H9 (cell line): ENCODE data around the gene SLC27A6. TPM values are rescaled to one million over a fixed set of nuclear protein-coding genes. Genes with fewer than 3 reads are reported as not detected.
A peak's percentile ranks its signal among the peaks of the same experiment; 100 is the strongest.

Source experiments
- DNase-seq: peaks from one replicate; pipeline ENCODE4 v3.0.0-alpha.2; 2017
- H2AFZ ChIP-seq: one replicate; pipeline ENCODE4 v1.6.1; 2013; ENCODE audit warnings: mild to moderate bottlenecking, low read length, control low read depth, moderate library complexity
- H2AK5ac ChIP-seq: 2 replicates; pipeline ENCODE4 v1.6.1; 2013; ENCODE audit warnings: low read length, control low read depth, mixed read lengths; ENCODE audit not compliant: insufficient read length
- H2BK120ac ChIP-seq: one replicate; pipeline ENCODE4 v1.6.1; 2013; ENCODE audit warnings: low read depth, mild to moderate bottlenecking, low read length, control low read depth, inconsistent platforms; ENCODE audit not compliant: poor library complexity, severe bottlenecking
- H2BK12ac ChIP-seq: 2 replicates; pipeline ENCODE4 v1.6.1; 2013; ENCODE audit warnings: low read length, control low read depth, mixed read lengths, low read depth; ENCODE audit not compliant: insufficient read length
- H2BK15ac ChIP-seq: 2 replicates; pipeline ENCODE4 v1.6.1; 2013; ENCODE audit warnings: low read depth, low read length, control low read depth
- H2BK20ac ChIP-seq: one replicate; pipeline ENCODE4 v1.6.1; 2013; ENCODE audit warnings: low read depth, mild to moderate bottlenecking, low read length, control low read depth, inconsistent platforms; ENCODE audit not compliant: poor library complexity, severe bottlenecking
- H2BK5ac ChIP-seq: 2 replicates; pipeline ENCODE4 v1.6.1; 2013; ENCODE audit warnings: low read length, control low read depth, mixed read lengths; ENCODE audit not compliant: insufficient read length
- H3K14ac ChIP-seq: 2 replicates; pipeline ENCODE4 v1.6.1; 2013; ENCODE audit warnings: low read length, control low read depth; ENCODE audit not compliant: insufficient read depth
- H3K18ac ChIP-seq: 2 replicates; pipeline ENCODE4 v1.6.1; 2013; ENCODE audit warnings: low read depth, mild to moderate bottlenecking, mixed read lengths, low read length, control low read depth; ENCODE audit not compliant: insufficient read length
- H3K23ac ChIP-seq: 2 replicates; pipeline ENCODE4 v1.6.1; 2013; ENCODE audit warnings: low read length, control low read depth, mixed read lengths, low read depth; ENCODE audit not compliant: insufficient read length
- H3K23me2 ChIP-seq: 2 replicates; pipeline ENCODE4 v1.6.1; 2013; ENCODE audit warnings: low read depth, mild to moderate bottlenecking, mixed read lengths, low read length, control low read depth; ENCODE audit not compliant: insufficient read length, poor library complexity, severe bottlenecking
- H3K27ac ChIP-seq: 2 replicates; pipeline ENCODE4 v1.5.1; 2013; ENCODE audit warnings: low read length, control low read depth, mixed read lengths, low read depth; ENCODE audit not compliant: insufficient read length
- H3K27me3 ChIP-seq: 2 replicates; pipeline ENCODE4 v1.6.1; 2013; ENCODE audit warnings: low read length, control low read depth, inconsistent platforms; ENCODE audit not compliant: insufficient read depth
- H3K4ac ChIP-seq: 2 replicates; pipeline ENCODE4 v1.6.1; 2013; ENCODE audit warnings: low read depth, mild to moderate bottlenecking, control low read depth, inconsistent platforms, low read length, moderate library complexity
- H3K4me1 ChIP-seq: 2 replicates; pipeline ENCODE4 v1.6.1; 2013; ENCODE audit warnings: low read length, control low read depth, inconsistent platforms; ENCODE audit not compliant: insufficient read depth
- H3K4me2 ChIP-seq: 2 replicates; pipeline ENCODE4 v1.6.1; 2013; ENCODE audit warnings: low read length, control low read depth, mixed read lengths; ENCODE audit not compliant: insufficient read length, insufficient read depth
- H3K56ac ChIP-seq: 2 replicates; pipeline ENCODE4 v1.6.1; 2013; ENCODE audit warnings: low read depth, mild to moderate bottlenecking, mixed read lengths, low read length, control low read depth; ENCODE audit not compliant: insufficient read length
- H3K79me1 ChIP-seq: 2 replicates; pipeline ENCODE4 v1.6.1; 2013; ENCODE audit warnings: low read depth, mild to moderate bottlenecking, moderate library complexity, low read length, control low read depth, inconsistent platforms; ENCODE audit not compliant: insufficient read depth, poor library complexity, severe bottlenecking
- H3K79me2 ChIP-seq: 2 replicates; pipeline ENCODE4 v1.6.1; 2013; ENCODE audit warnings: low read length, control low read depth, inconsistent platforms; ENCODE audit not compliant: insufficient read depth
- H3K9ac ChIP-seq: 2 replicates; pipeline ENCODE4 v1.6.1; 2013; ENCODE audit warnings: low read length, control low read depth, mixed read lengths; ENCODE audit not compliant: insufficient read length; ENCODE audit errors: extremely low read depth
- H3K9me3 ChIP-seq: one replicate; pipeline ENCODE4 v1.6.1; 2013; ENCODE audit warnings: low read depth, low read length, inconsistent platforms; ENCODE audit not compliant: control insufficient read depth
- H3T11ph ChIP-seq: one replicate; pipeline ENCODE4 v1.6.1; 2013; ENCODE audit warnings: mild to moderate bottlenecking, low read length, control low read depth, inconsistent platforms
- H4K20me1 ChIP-seq: one replicate; pipeline ENCODE4 v1.6.1; 2013; ENCODE audit not compliant: control insufficient read depth, insufficient read length, insufficient read depth
- H4K5ac ChIP-seq: 2 replicates; pipeline ENCODE4 v1.6.1; 2013; ENCODE audit warnings: low read depth, mild to moderate bottlenecking, mixed read lengths, low read length, control low read depth; ENCODE audit not compliant: insufficient read length
- H4K8ac ChIP-seq: replicated peaks from 2 replicates; pipeline ENCODE4 v1.6.1; 2013; ENCODE audit warnings: low read length, control low read depth, mixed read lengths, low read depth; ENCODE audit not compliant: insufficient read length
- H4K91ac ChIP-seq: 2 replicates; pipeline ENCODE4 v1.6.1; 2013; ENCODE audit warnings: low read depth, mild to moderate bottlenecking, moderate library complexity, mixed read lengths, low read length, control low read depth; ENCODE audit not compliant: insufficient read length
- H3K27ac Mint-ChIP-seq, 3 experiments: 2 replicates in 2 of 3; 3 replicates in 1 of 3; pipeline ENCODE4 v1.8.0; 2020 to 2021; ENCODE audit warnings: mixed read lengths in 3 of 3, mild to moderate bottlenecking in 1 of 3, moderate library complexity in 1 of 3
- H3K27me3 Mint-ChIP-seq: 2 replicates; pipeline ENCODE4 v1.8.0; 2021; ENCODE audit warnings: low read depth, mild to moderate bottlenecking, moderate library complexity, mixed read lengths
- H3K36me3 Mint-ChIP-seq, 3 experiments: 2 replicates in 2 of 3; 3 replicates in 1 of 3; pipeline ENCODE4 v1.8.0; 2020 to 2021; ENCODE audit warnings: low read depth in 3 of 3, mixed read lengths in 3 of 3; ENCODE audit not compliant: insufficient read depth in 1 of 3
- H3K4me1 Mint-ChIP-seq, 2 experiments: 2 replicates each; pipeline ENCODE4 v1.8.0; 2020; ENCODE audit warnings: mixed read lengths in 2 of 2
- H3K4me3 Mint-ChIP-seq, 2 experiments: 2 replicates in 1 of 2; 3 replicates in 1 of 2; pipeline ENCODE4 v1.8.0; 2020 to 2021; ENCODE audit warnings: mild to moderate bottlenecking in 2 of 2, mixed read lengths in 2 of 2, moderate library complexity in 1 of 2
- H3K9me3 Mint-ChIP-seq, 2 experiments: 2 replicates in 1 of 2; 3 replicates in 1 of 2; pipeline ENCODE4 v1.8.0; 2020; ENCODE audit warnings: mild to moderate bottlenecking in 2 of 2, mixed read lengths in 2 of 2, moderate library complexity in 1 of 2
- WGBS: extraction: QIAGEN DNeasy Blood & Tissue Kit; methylation state at CpG from one replicate; pipeline ENCODE4 v1.1.7; 2013; ENCODE audit warnings: missing lambda C conversion rate, low lambda C conversion rate, mixed read lengths; ENCODE audit not compliant: insufficient read length; ENCODE audit errors: extremely low coverage; 5-methylcytosine and 5-hydroxymethylcytosine counted together
- long read RNA-seq: library from polyadenylated mRNA; unstranded; transcript quantifications from one replicate; pipeline ENCODE4 v2.0.0, GENCODE V29; 2020
- total RNA-seq: library from RNA; stranded (reverse); gene quantifications from 2 replicates; pipeline ENCODE4 v1.2.1, GENCODE V29; 2021
- TF ChIP-seq, protein P1 (sequence below): fragments of 200-600 bp; sonication (generic); conservative IDR thresholded peaks from 3 replicates; pipeline ENCODE4 v1.8.0; 2021; ENCODE audit warnings: antibody characterized with exemption, mild to moderate bottlenecking

Gene SLC27A6, protein sequence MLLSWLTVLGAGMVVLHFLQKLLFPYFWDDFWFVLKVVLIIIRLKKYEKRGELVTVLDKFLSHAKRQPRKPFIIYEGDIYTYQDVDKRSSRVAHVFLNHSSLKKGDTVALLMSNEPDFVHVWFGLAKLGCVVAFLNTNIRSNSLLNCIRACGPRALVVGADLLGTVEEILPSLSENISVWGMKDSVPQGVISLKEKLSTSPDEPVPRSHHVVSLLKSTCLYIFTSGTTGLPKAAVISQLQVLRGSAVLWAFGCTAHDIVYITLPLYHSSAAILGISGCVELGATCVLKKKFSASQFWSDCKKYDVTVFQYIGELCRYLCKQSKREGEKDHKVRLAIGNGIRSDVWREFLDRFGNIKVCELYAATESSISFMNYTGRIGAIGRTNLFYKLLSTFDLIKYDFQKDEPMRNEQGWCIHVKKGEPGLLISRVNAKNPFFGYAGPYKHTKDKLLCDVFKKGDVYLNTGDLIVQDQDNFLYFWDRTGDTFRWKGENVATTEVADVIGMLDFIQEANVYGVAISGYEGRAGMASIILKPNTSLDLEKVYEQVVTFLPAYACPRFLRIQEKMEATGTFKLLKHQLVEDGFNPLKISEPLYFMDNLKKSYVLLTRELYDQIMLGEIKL
- total RNA-seq = 3.0 and 3.3 TPM in 2 replicates
- long read RNA-seq, transcript SLC27A6-201 (10 exons, 3,219 nt) = major isoform, 16 of 28 reads
- long read RNA-seq, partial matches to known transcripts = 2 of 28 reads
- long read RNA-seq, other reads (novel, unspliced or antisense) = 8 of 28 reads

DNA sequence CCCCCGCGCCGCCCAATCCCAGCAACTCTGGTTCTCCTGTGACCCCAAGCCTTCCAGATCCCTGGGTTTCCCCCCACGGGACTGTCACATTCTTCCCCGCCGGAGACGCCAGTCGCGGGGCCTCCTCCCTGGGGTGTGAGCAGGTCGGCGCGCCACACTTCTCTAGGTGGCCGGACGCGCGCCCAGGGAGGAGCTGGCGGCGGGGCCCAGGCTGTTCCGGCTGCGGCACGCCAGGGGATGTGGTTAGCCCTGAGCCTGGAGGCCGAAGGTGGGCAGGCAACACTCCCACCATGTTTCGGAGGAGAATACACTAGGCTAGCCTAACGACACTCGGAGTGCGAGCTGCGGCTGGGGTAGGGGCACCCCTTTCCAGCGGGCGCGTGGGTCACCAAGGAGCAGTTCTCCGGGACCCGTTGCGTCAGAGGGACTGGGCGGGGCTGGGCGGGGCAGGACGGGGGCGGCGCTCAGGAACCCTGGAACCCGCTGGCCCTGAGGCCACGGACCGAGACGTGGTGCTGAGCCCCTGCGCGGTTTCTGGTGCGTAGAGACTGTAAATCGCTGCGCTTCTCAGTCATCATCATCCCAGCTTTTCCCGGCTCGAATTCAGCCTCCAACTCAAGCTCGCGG is at the start of gene SLC27A6:
Gene SLC27A6, plus strand, starts transcription at position 478 of the 627 bp plus-strand sequence. CDS start 650 bp downstream, outside the sequence.
- H2AFZ ChIP-seq = peak within 1 kb of the TSS; percentile 35
- no CpG with 5 or more reads among the region's 51 CpGs for WGBS

More for the DNA sequence above, at the start of gene SLC27A6:
- Mint-ChIP-seq H3K4me1 (peaks cover 12 to 18% of the 10 kb centered on the region in 2 experiments), H3K9me3 (peaks cover 11 to 12% of the 10 kb centered on the region in 2 experiments; a peak in 3 of 5 replicates), H3K27me3 (peaks cover 41% of the 10 kb centered on the region), H3K27ac (no peak within 1 kb of the TSS), H3K4me3 (peak within 1 kb of the TSS; percentile 74 to 83), H3K36me3 (no peaks in the 10 kb centered on the region; a peak in 1 of 7 replicates)
- H3K79me1 ChIP-seq = no peaks in the 10 kb centered on the region
- peak within 1 kb of the TSS; percentile 60 for H3K9ac ChIP-seq
- H4K5ac ChIP-seq = no peak within 1 kb of the TSS
- peak within 1 kb of the TSS; percentile 58 for H3K4me2 ChIP-seq
- H3K27me3 ChIP-seq = peaks cover 3% of the 10 kb centered on the region; the same call in 1 of the 2 replicates
- no peak within 1 kb of the TSS for H3K23ac ChIP-seq
- H3K14ac ChIP-seq = peak within 1 kb of the TSS; percentile 74; the same call in 1 of the 2 replicates
- H2BK5ac ChIP-seq = no peak within 1 kb of the TSS
- no peak within 1 kb of the TSS for H2BK15ac ChIP-seq
- no peaks in the 10 kb centered on the region for H3K79me2 ChIP-seq
- no peaks in the 10 kb centered on the region for H4K20me1 ChIP-seq
- peak; percentile 69 for DNase-seq
- no peak within 1 kb of the TSS for H3K56ac ChIP-seq
- no peak within 1 kb of the TSS for H3T11ph ChIP-seq
- no peak within 1 kb of the TSS for H2BK120ac ChIP-seq
- TF ChIP-seq, protein P1, sequence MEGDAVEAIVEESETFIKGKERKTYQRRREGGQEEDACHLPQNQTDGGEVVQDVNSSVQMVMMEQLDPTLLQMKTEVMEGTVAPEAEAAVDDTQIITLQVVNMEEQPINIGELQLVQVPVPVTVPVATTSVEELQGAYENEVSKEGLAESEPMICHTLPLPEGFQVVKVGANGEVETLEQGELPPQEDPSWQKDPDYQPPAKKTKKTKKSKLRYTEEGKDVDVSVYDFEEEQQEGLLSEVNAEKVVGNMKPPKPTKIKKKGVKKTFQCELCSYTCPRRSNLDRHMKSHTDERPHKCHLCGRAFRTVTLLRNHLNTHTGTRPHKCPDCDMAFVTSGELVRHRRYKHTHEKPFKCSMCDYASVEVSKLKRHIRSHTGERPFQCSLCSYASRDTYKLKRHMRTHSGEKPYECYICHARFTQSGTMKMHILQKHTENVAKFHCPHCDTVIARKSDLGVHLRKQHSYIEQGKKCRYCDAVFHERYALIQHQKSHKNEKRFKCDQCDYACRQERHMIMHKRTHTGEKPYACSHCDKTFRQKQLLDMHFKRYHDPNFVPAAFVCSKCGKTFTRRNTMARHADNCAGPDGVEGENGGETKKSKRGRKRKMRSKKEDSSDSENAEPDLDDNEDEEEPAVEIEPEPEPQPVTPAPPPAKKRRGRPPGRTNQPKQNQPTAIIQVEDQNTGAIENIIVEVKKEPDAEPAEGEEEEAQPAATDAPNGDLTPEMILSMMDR = no peak
- no peaks in the 10 kb centered on the region for H3K9me3 ChIP-seq
- H2AK5ac ChIP-seq = no peak within 1 kb of the TSS
- H4K8ac ChIP-seq = no peak within 1 kb of the TSS
- H2BK20ac ChIP-seq = no peak within 1 kb of the TSS
- no peak within 1 kb of the TSS for H4K91ac ChIP-seq
- peak within 1 kb of the TSS; percentile 74 for H3K18ac ChIP-seq
- no peak within 1 kb of the TSS for H3K27ac ChIP-seq
- H3K4ac ChIP-seq = no peak within 1 kb of the TSS
- no peaks in the 10 kb centered on the region; the same call in 1 of the 2 replicates for H3K4me1 ChIP-seq
- peaks cover 9% of the 10 kb centered on the region for H3K23me2 ChIP-seq
- no peak within 1 kb of the TSS for H2BK12ac ChIP-seq
